H9 (cell line): ENCODE data around the gene B3GNT4. TPM values are rescaled to one million over a fixed set of nuclear protein-coding genes. Genes with fewer than 3 reads are reported as not detected.

ENCODE experiments used
- DNase-seq: peaks from one replicate; pipeline ENCODE4 v3.0.0-alpha.2; 2017
- H2AFZ ChIP-seq: one replicate; pipeline ENCODE4 v1.6.1; 2013; ENCODE audit warnings: mild to moderate bottlenecking, low read length, control low read depth, moderate library complexity
- H2AK5ac ChIP-seq: 2 replicates; pipeline ENCODE4 v1.6.1; 2013; ENCODE audit warnings: low read length, control low read depth, mixed read lengths; ENCODE audit not compliant: insufficient read length
- H2BK120ac ChIP-seq: one replicate; pipeline ENCODE4 v1.6.1; 2013; ENCODE audit warnings: low read depth, mild to moderate bottlenecking, low read length, control low read depth, inconsistent platforms; ENCODE audit not compliant: poor library complexity, severe bottlenecking
- H2BK12ac ChIP-seq: 2 replicates; pipeline ENCODE4 v1.6.1; 2013; ENCODE audit warnings: low read length, control low read depth, mixed read lengths, low read depth; ENCODE audit not compliant: insufficient read length
- H2BK15ac ChIP-seq: 2 replicates; pipeline ENCODE4 v1.6.1; 2013; ENCODE audit warnings: low read depth, low read length, control low read depth
- H2BK20ac ChIP-seq: one replicate; pipeline ENCODE4 v1.6.1; 2013; ENCODE audit warnings: low read depth, mild to moderate bottlenecking, low read length, control low read depth, inconsistent platforms; ENCODE audit not compliant: poor library complexity, severe bottlenecking
- H2BK5ac ChIP-seq: 2 replicates; pipeline ENCODE4 v1.6.1; 2013; ENCODE audit warnings: low read length, control low read depth, mixed read lengths; ENCODE audit not compliant: insufficient read length
- H3K14ac ChIP-seq: 2 replicates; pipeline ENCODE4 v1.6.1; 2013; ENCODE audit warnings: low read length, control low read depth; ENCODE audit not compliant: insufficient read depth
- H3K18ac ChIP-seq: 2 replicates; pipeline ENCODE4 v1.6.1; 2013; ENCODE audit warnings: low read depth, mild to moderate bottlenecking, mixed read lengths, low read length, control low read depth; ENCODE audit not compliant: insufficient read length
- H3K23ac ChIP-seq: 2 replicates; pipeline ENCODE4 v1.6.1; 2013; ENCODE audit warnings: low read length, control low read depth, mixed read lengths, low read depth; ENCODE audit not compliant: insufficient read length
- H3K23me2 ChIP-seq: 2 replicates; pipeline ENCODE4 v1.6.1; 2013; ENCODE audit warnings: low read depth, mild to moderate bottlenecking, mixed read lengths, low read length, control low read depth; ENCODE audit not compliant: insufficient read length, poor library complexity, severe bottlenecking
- H3K27ac ChIP-seq: 2 replicates; pipeline ENCODE4 v1.5.1; 2013; ENCODE audit warnings: low read length, control low read depth, mixed read lengths, low read depth; ENCODE audit not compliant: insufficient read length
- H3K27me3 ChIP-seq: 2 replicates; pipeline ENCODE4 v1.6.1; 2013; ENCODE audit warnings: low read length, control low read depth, inconsistent platforms; ENCODE audit not compliant: insufficient read depth
- H3K4ac ChIP-seq: 2 replicates; pipeline ENCODE4 v1.6.1; 2013; ENCODE audit warnings: low read depth, mild to moderate bottlenecking, control low read depth, inconsistent platforms, low read length, moderate library complexity
- H3K4me1 ChIP-seq: 2 replicates; pipeline ENCODE4 v1.6.1; 2013; ENCODE audit warnings: low read length, control low read depth, inconsistent platforms; ENCODE audit not compliant: insufficient read depth
- H3K4me2 ChIP-seq: 2 replicates; pipeline ENCODE4 v1.6.1; 2013; ENCODE audit warnings: low read length, control low read depth, mixed read lengths; ENCODE audit not compliant: insufficient read length, insufficient read depth
- H3K56ac ChIP-seq: 2 replicates; pipeline ENCODE4 v1.6.1; 2013; ENCODE audit warnings: low read depth, mild to moderate bottlenecking, mixed read lengths, low read length, control low read depth; ENCODE audit not compliant: insufficient read length
- H3K79me1 ChIP-seq: 2 replicates; pipeline ENCODE4 v1.6.1; 2013; ENCODE audit warnings: low read depth, mild to moderate bottlenecking, moderate library complexity, low read length, control low read depth, inconsistent platforms; ENCODE audit not compliant: insufficient read depth, poor library complexity, severe bottlenecking
- H3K79me2 ChIP-seq: 2 replicates; pipeline ENCODE4 v1.6.1; 2013; ENCODE audit warnings: low read length, control low read depth, inconsistent platforms; ENCODE audit not compliant: insufficient read depth
- H3K9ac ChIP-seq: 2 replicates; pipeline ENCODE4 v1.6.1; 2013; ENCODE audit warnings: low read length, control low read depth, mixed read lengths; ENCODE audit not compliant: insufficient read length; ENCODE audit errors: extremely low read depth
- H3K9me3 ChIP-seq: one replicate; pipeline ENCODE4 v1.6.1; 2013; ENCODE audit warnings: low read depth, low read length, inconsistent platforms; ENCODE audit not compliant: control insufficient read depth
- H3T11ph ChIP-seq: one replicate; pipeline ENCODE4 v1.6.1; 2013; ENCODE audit warnings: mild to moderate bottlenecking, low read length, control low read depth, inconsistent platforms
- H4K20me1 ChIP-seq: one replicate; pipeline ENCODE4 v1.6.1; 2013; ENCODE audit not compliant: control insufficient read depth, insufficient read length, insufficient read depth
- H4K5ac ChIP-seq: 2 replicates; pipeline ENCODE4 v1.6.1; 2013; ENCODE audit warnings: low read depth, mild to moderate bottlenecking, mixed read lengths, low read length, control low read depth; ENCODE audit not compliant: insufficient read length
- H4K8ac ChIP-seq: replicated peaks from 2 replicates; pipeline ENCODE4 v1.6.1; 2013; ENCODE audit warnings: low read length, control low read depth, mixed read lengths, low read depth; ENCODE audit not compliant: insufficient read length
- H4K91ac ChIP-seq: 2 replicates; pipeline ENCODE4 v1.6.1; 2013; ENCODE audit warnings: low read depth, mild to moderate bottlenecking, moderate library complexity, mixed read lengths, low read length, control low read depth; ENCODE audit not compliant: insufficient read length
- H3K27ac Mint-ChIP-seq, 3 experiments: 2 replicates in 2 of 3; 3 replicates in 1 of 3; pipeline ENCODE4 v1.8.0; 2020 to 2021; ENCODE audit warnings: mixed read lengths in 3 of 3, mild to moderate bottlenecking in 1 of 3, moderate library complexity in 1 of 3
- H3K27me3 Mint-ChIP-seq: 2 replicates; pipeline ENCODE4 v1.8.0; 2021; ENCODE audit warnings: low read depth, mild to moderate bottlenecking, moderate library complexity, mixed read lengths
- H3K36me3 Mint-ChIP-seq, 3 experiments: 2 replicates in 2 of 3; 3 replicates in 1 of 3; pipeline ENCODE4 v1.8.0; 2020 to 2021; ENCODE audit warnings: low read depth in 3 of 3, mixed read lengths in 3 of 3; ENCODE audit not compliant: insufficient read depth in 1 of 3
- H3K4me1 Mint-ChIP-seq, 2 experiments: 2 replicates each; pipeline ENCODE4 v1.8.0; 2020; ENCODE audit warnings: mixed read lengths in 2 of 2
- H3K4me3 Mint-ChIP-seq, 2 experiments: 2 replicates in 1 of 2; 3 replicates in 1 of 2; pipeline ENCODE4 v1.8.0; 2020 to 2021; ENCODE audit warnings: mild to moderate bottlenecking in 2 of 2, mixed read lengths in 2 of 2, moderate library complexity in 1 of 2
- H3K9me3 Mint-ChIP-seq, 2 experiments: 2 replicates in 1 of 2; 3 replicates in 1 of 2; pipeline ENCODE4 v1.8.0; 2020; ENCODE audit warnings: mild to moderate bottlenecking in 2 of 2, mixed read lengths in 2 of 2, moderate library complexity in 1 of 2
- CTCF ChIP-seq: fragments of 200-600 bp; sonication (generic); conservative IDR thresholded peaks from 3 replicates; pipeline ENCODE4 v1.8.0; 2021; ENCODE audit warnings: antibody characterized with exemption, mild to moderate bottlenecking
- WGBS: extraction: QIAGEN DNeasy Blood & Tissue Kit; methylation state at CpG from one replicate; pipeline ENCODE4 v1.1.7; 2013; ENCODE audit warnings: missing lambda C conversion rate, low lambda C conversion rate, mixed read lengths; ENCODE audit not compliant: insufficient read length; ENCODE audit errors: extremely low coverage; 5-methylcytosine and 5-hydroxymethylcytosine counted together
- total RNA-seq: library from RNA; stranded (reverse); gene quantifications from 2 replicates; pipeline ENCODE4 v1.2.1, GENCODE V29; 2021

B3GNT4 gene
- total RNA-seq, 1 experiment from 2014 or later = 1.0 TPM

- Histone ChIP-seq H3K27ac (no peak overlapping the region), H2BK12ac (no peak overlapping the region), H3K56ac (no peak overlapping the region), H3K79me2 (no peaks in the 10 kb centered on the region), H2AFZ (no peak overlapping the region), H4K5ac (no peak overlapping the region), H3T11ph (no peak overlapping the region), H3K14ac (no peak overlapping the region), H2BK5ac (no peak overlapping the region), H4K20me1 (no peaks in the 10 kb centered on the region), H3K4me2 (no peak overlapping the region), H3K18ac (no peak overlapping the region), H2BK20ac (no peak overlapping the region), H2BK15ac (no peak overlapping the region), H2AK5ac (no peak overlapping the region), H4K8ac (no peak overlapping the region), H3K23me2 (no peaks in the 10 kb centered on the region), H3K9ac (no peak overlapping the region), H4K91ac (no peak overlapping the region), H3K4me1 (no peaks in the 10 kb centered on the region), H3K27me3 (no peaks in the 10 kb centered on the region), H3K79me1 (no peaks in the 10 kb centered on the region), H3K23ac (no peak overlapping the region), H2BK120ac (no peak overlapping the region), H3K9me3 (no peaks in the 10 kb centered on the region), H3K4ac (no peak overlapping the region)
- no peaks in the 10 kb centered on the region for H3K4me1 Mint-ChIP-seq
- 0 out of 7 replicates have a peak overlapping the region, but pooled peaks of 1 of the 3 experiments have one; percentile 13 for H3K27ac Mint-ChIP-seq
- H3K27me3 Mint-ChIP-seq = no peaks in the 10 kb centered on the region
- H3K4me3 Mint-ChIP-seq = no peak overlapping the region
- no CpG with 5 or more reads among the region's 7 CpGs for WGBS
- H3K9me3 Mint-ChIP-seq = no peaks in the 10 kb centered on the region; a peak in 1 of 5 replicates
- H3K36me3 Mint-ChIP-seq = peaks cover 11 to 60% (median 40%) of the 10 kb centered on the region in 3 experiments
- DNase-seq = no peak
- TF ChIP-seq CTCF = no peak
These were observed 32.2 kb downstream of the B3GNT4 start for GRCh38 chr12:122235741-122236140.
